Stomach (tissue), 9 donors: ENCODE results near the gene SPRYD3. TPM values are rescaled to one million over a fixed set of nuclear protein-coding genes. Genes with fewer than 3 reads are reported as not detected.
A peak's percentile ranks its signal among the peaks of the same experiment; 100 is the strongest.

ENCODE experiments used
- DNase-seq, 2 donors: peaks; one replicate each; pipeline versions ENCODE4 v3.0.0 to v3.0.0-alpha.2; 2013 to 2019
- H3K27ac ChIP-seq, 5 donors: fragments of 200-600 bp in 4 of 5; sonication (generic) in 4 of 5; one replicate each; pipeline ENCODE4 v1.5.1; 2013 to 2019; ENCODE audit warnings: mild to moderate bottlenecking in 1 of 5, moderate library complexity in 1 of 5
- H3K27me3 ChIP-seq, 3 donors: fragments of 200-600 bp; sonication (generic); one replicate each; pipeline ENCODE4 v1.5.1; 2017 to 2019; ENCODE audit warnings: mixed run types in 1 of 3
- H3K36me3 ChIP-seq, 4 donors: fragments of 200-600 bp; sonication (generic); 1 replicate in 3 of 4; 2 replicates in 1 of 4; pipeline ENCODE4 v1.5.1; 2016 to 2019
- H3K4me1 ChIP-seq, 4 donors: fragments of 200-600 bp; sonication (generic); one replicate each; pipeline ENCODE4 v1.5.1; 2016 to 2019
- H3K4me3 ChIP-seq, 4 donors: fragments of 200-600 bp; sonication (generic) in 3 of 4; one replicate each; pipeline ENCODE4 v1.5.1; 2016 to 2019; ENCODE audit warnings: mild to moderate bottlenecking in 1 of 4
- H3K9me3 ChIP-seq, 4 donors: fragments of 200-600 bp; sonication (generic); one replicate each; pipeline ENCODE4 v1.5.1; 2016 to 2019
- EP300 ChIP-seq: sonication (generic); formaldehyde crosslinking; IDR thresholded peaks from one replicate; pipeline ENCODE4 v1.6.1; 2017; ENCODE audit warnings: antibody characterized with exemption
- POLR2A ChIP-seq, 4 donors: fragments of 450-650 bp; IDR thresholded peaks; one replicate each; pipeline ENCODE4 v1.6.1; 2016; ENCODE audit warnings: antibody characterized with exemption in 4 of 4, control low read depth in 2 of 4, mild to moderate bottlenecking in 1 of 4, moderate library complexity in 1 of 4
- POLR2AphosphoS5 ChIP-seq, 3 donors: sonication (generic); formaldehyde crosslinking; IDR thresholded peaks; one replicate each; pipeline ENCODE4 v1.6.1; 2016; ENCODE audit warnings: antibody characterized with exemption in 3 of 3
- WGBS, 5 donors: extraction: QIAGEN DNeasy Blood & Tissue Kit in 3 of 5; methylation state at CpG; one replicate each; pipeline versions ENCODE4 v1.1.5 to v1.1.7; 2013 to 2018; 5-methylcytosine and 5-hydroxymethylcytosine counted together
- intact Hi-C: fragments of 100-400 bp; cut with DNase I; formaldehyde crosslinking; loops from one replicate; pipeline ENCODE4 v1.15.1; 2023; ENCODE audit warnings: low total_unique reads
- polyA plus RNA-seq, 3 donors: library from polyadenylated mRNA; stranded (reverse); fragments of 200-250 nt; gene quantifications; one replicate each; pipeline ENCODE4 v1.2.3, GENCODE V29; 2013
- total RNA-seq, 5 donors: library from RNA; depleted of rRNA; stranded (reverse); fragments of >200 nt; gene quantifications; one replicate each; pipeline versions ENCODE4 v1.1.0 to v1.2.3, GENCODE V29; 2014 to 2016
- TF ChIP-seq, protein P1 (sequence below), 7 experiments: fragments of 450-650 bp in 4 of 7; fragments of 200-600 bp in 3 of 7; sonication (generic) in 3 of 7; IDR thresholded peaks; one replicate each; pipeline ENCODE4 v1.5.1; 2016 to 2019; ENCODE audit warnings: antibody characterized with exemption in 7 of 7, control low read depth in 2 of 7, mild to moderate bottlenecking in 1 of 7
- donor health status: healthy with polysubstance abuse.
- donor health status: Bipolar disorder and iron deficiency.
- donor health status: healthy.

SPRYD3 gene
- total and polyA plus RNA-seq, 8 donors = 17.8 to 99.8 (median 30.2) TPM

DNA sequence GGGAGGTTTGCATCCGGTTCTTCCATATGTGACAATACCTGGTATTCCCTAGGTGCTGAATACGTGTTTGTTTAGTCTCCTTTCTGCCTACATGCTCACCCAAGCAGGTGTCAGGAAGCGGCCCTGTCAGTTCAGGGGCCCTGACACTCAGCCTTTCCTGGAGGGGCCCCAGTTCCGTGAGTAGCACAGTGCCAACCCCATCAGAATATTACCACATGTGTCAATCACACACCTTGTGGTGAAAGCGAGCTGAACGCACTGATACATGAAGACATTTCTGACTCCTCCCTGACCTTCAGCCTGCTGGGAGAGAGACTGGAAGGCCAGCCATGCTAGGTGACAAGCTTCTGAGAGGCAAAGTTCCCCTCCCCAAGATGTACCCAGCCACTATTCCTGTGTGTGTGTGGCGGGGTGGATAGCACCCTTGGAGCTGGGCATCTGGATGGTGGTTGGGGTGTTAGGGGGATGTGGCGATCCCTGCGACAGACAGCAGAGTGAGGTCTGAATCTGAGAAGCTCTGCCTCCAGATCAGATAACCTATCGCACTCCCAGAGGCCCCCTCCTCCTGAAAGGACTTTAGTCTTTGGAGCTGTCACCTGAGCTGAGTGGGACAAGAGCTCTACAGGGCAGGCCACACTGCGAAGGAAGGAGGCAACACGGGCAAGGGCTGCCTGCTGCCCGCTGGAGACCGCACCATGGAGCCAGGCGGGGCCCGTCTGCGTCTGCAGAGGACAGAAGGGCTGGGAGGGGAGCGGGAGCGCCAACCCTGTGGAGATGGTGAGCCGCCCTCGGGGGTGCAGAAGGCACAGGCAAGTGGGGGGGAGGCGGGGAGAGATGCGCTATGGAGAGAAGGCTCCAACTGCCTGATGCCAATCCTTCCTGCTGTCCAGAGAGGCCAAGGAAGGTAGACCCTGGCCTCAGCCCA is 24.0 kb upstream of the SPRYD3 start, which contains the start of gene SOAT2:
Gene SOAT2, plus strand, starts transcription at position 604 of the 925 bp plus-strand sequence. Its CDS starts 92 bp downstream, at position 696.
- peak within 1 kb of the TSS in 3 of 5 donors; percentile 10 to 42 (median 39) for H3K27ac ChIP-seq
- intact Hi-C loops = loop anchor here (5.0 kb wide), 1 partner anchor 36 kb away; no protein-coding TSS in a partner anchor

DNA sequence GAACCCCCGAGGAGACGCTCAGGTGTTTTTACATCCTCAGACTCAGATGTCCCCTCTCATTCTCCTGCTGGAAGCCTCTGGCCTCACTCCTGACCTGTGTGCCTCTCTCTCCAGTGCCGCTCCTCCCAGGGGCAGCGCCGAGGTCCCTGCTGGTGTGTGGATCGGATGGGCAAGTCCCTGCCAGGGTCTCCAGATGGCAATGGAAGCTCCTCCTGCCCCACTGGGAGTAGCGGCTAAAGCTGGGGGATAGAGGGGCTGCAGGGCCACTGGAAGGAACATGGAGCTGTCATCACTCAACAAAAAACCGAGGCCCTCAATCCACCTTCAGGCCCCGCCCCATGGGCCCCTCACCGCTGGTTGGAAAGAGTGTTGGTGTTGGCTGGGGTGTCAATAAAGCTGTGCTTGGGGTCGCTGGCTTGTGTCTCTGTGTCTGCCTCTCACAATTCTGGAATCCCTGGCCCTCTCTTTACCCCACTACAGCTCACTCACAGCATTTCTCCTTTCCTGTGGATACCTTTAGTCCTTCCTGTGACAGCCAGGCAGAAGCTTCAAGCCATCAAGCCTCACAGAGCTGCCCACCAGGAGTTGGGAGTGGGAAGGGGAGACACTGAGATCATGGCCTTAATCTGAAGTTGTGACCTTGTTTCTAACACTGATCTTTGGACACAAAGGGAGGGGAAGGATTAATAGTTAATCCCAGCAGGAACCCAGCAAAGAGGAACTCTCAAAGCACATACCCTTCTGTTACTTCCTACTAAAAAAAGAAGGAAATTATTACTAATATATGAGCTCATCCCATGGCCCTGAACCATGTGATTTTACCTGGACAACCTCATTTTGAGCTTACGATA is 23.0 kb upstream of the SPRYD3 start:
- Histone ChIP-seq H3K27ac (peak overlapping the region in 1 of 5 donors; percentile 22), H3K4me3 (no peak overlapping the region), H3K27me3 (peaks cover 0 to 11% (median 0%) of the 10 kb centered on the region in 3 donors), H3K36me3 (peaks cover 0 to 9% (median 8%) of the 10 kb centered on the region in 4 donors), H3K9me3 (no peaks in the 10 kb centered on the region), H3K4me1 (peaks cover 22 to 51% (median 31%) of the 10 kb centered on the region in 4 donors)
- peak in 1 of 2 donors; percentile 42 for DNase-seq
- TF ChIP-seq EP300 (no peak), POLR2A (IDR thresholded peaks at IDR 0.05) (no peak), POLR2AphosphoS5 (IDR thresholded peaks at IDR 0.05) (no peak)
- TF ChIP-seq, protein P1, sequence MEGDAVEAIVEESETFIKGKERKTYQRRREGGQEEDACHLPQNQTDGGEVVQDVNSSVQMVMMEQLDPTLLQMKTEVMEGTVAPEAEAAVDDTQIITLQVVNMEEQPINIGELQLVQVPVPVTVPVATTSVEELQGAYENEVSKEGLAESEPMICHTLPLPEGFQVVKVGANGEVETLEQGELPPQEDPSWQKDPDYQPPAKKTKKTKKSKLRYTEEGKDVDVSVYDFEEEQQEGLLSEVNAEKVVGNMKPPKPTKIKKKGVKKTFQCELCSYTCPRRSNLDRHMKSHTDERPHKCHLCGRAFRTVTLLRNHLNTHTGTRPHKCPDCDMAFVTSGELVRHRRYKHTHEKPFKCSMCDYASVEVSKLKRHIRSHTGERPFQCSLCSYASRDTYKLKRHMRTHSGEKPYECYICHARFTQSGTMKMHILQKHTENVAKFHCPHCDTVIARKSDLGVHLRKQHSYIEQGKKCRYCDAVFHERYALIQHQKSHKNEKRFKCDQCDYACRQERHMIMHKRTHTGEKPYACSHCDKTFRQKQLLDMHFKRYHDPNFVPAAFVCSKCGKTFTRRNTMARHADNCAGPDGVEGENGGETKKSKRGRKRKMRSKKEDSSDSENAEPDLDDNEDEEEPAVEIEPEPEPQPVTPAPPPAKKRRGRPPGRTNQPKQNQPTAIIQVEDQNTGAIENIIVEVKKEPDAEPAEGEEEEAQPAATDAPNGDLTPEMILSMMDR (IDR thresholded peaks at IDR 0.05) = no peak
- intact Hi-C loops = loop anchor here (5.0 kb wide), 1 partner anchor 35 kb away; no protein-coding TSS in a partner anchor
- WGBS, 5 donors = 80 to 90% (median 85%) methylated on average over 12 of the region's 12 CpGs

More for the DNA sequence above, 24.0 kb upstream of the SPRYD3 start, which contains the start of gene SOAT2:
- TF ChIP-seq, protein P1 (IDR thresholded peaks at IDR 0.05) = no peak
- no peak for TF ChIP-seq POLR2AphosphoS5 (IDR thresholded peaks at IDR 0.05)
- no peak for TF ChIP-seq POLR2A (IDR thresholded peaks at IDR 0.05)
- TF ChIP-seq EP300 = no peak
- Histone ChIP-seq H3K9me3 (no peaks in the 10 kb centered on the region), H3K36me3 (peaks cover 0 to 9% (median 8%) of the 10 kb centered on the region in 4 donors), H3K4me1 (peaks cover 12 to 41% (median 21%) of the 10 kb centered on the region in 4 donors), H3K4me3 (no peak within 1 kb of the TSS), H3K27me3 (peaks cover 0 to 2% (median 0%) of the 10 kb centered on the region in 3 donors)
- peak in 1 of 2 donors; percentile 57 for DNase-seq
- 72 to 77% (median 73%) methylated on average over 22 to 23 of the region's 23 CpGs for WGBS, 5 donors

DNA sequence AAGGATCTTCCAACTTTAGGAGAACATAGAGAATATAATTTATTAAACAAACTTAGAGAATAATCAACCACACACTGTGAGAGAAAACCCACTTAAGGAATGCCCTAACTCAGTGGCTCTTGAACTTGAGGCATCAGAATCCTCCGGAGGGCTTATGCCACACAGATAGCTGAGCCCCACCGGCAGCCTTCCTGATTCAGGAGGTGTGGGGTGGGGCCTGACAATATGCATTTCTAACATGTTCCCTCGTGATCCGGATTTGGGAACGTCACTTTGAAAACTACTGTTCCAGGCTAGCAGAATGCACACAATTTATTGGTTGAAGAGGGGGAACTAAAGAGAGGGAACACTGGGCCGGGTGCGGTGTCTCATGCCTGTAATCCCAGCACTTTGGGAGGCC is 22.1 kb upstream of the SPRYD3 start:
- Histone ChIP-seq H3K27ac (no peak overlapping the region), H3K36me3 (peaks cover 0 to 9% (median 8%) of the 10 kb centered on the region in 4 donors), H3K9me3 (no peaks in the 10 kb centered on the region), H3K27me3 (peaks cover 0 to 20% (median 0%) of the 10 kb centered on the region in 3 donors), H3K4me1 (peaks cover 26 to 59% (median 37%) of the 10 kb centered on the region in 4 donors), H3K4me3 (no peak overlapping the region)
- DNase-seq = no peak
- TF ChIP-seq POLR2AphosphoS5 (IDR thresholded peaks at IDR 0.05) (no peak), EP300 (no peak), POLR2A (IDR thresholded peaks at IDR 0.05) (no peak)
- TF ChIP-seq, protein P1 (IDR thresholded peaks at IDR 0.05) = no peak
- 81 to 90% (median 87%) methylated on average over 7 of the region's 7 CpGs for WGBS, 5 donors
- intact Hi-C loops = loop anchor here (5.0 kb wide), 1 partner anchor 34 kb away; no protein-coding TSS in a partner anchor
